ENCODE data around the gene CCDC197. TPM values are rescaled to one million over a fixed set of nuclear protein-coding genes. Genes with fewer than 3 reads are reported as not detected.
A peak's percentile ranks its signal among the peaks of the same experiment; 100 is the strongest.

CCDC197 gene
- total and polyA plus RNA-seq, 2 of the 4 experiments (the other 2 are of a cell fraction) = not detected

- dilution Hi-C loops (cut with HindIII; ENCODE audit: low sequenced_read_pairs, unreplicated experiment) (no loop called here), in situ Hi-C loops (cut with MboI; ENCODE audit: low sequenced_read_pairs) (no loop called here), intact Hi-C loops (cut with micrococcal nuclease) (no loop called here)
- ChIA-PET CTCF (no interaction called here), POLR2A (ENCODE audit: unreplicated experiment) (no interaction called here)
- Histone ChIP-seq H3K4me2 (ENCODE audit: low read depth, low read length) (no peak overlapping the region), H3K9me3 (ENCODE audit: control insufficient read depth, insufficient read depth, low read length) (no peaks in the 10 kb centered on the region), H2AFZ (replicated peaks; ENCODE audit: low read length, poor library complexity) (no peak overlapping the region), H4K91ac (ENCODE audit: insufficient read depth, low read depth, low read length) (no peak overlapping the region), H3K9me1 (ENCODE audit: insufficient read depth, low read length) (no peaks in the 10 kb centered on the region), H3K27me3 (ENCODE audit: control insufficient read depth, insufficient read depth, low read length) (no peaks in the 10 kb centered on the region), H3K4ac (ENCODE audit: low read depth, low read length) (no peak overlapping the region), H3K4me3 (ENCODE audit: insufficient read depth, low read depth, low read length) (no peak overlapping the region), H3K14ac (replicated peaks; ENCODE audit: low read depth, low read length) (no peak overlapping the region), H3K56ac (ENCODE audit: extremely low read depth, insufficient read depth, low read length) (no peak overlapping the region), H4K20me1 (ENCODE audit: insufficient read depth, low read length) (no peaks in the 10 kb centered on the region; the same call in 1 of the 2 replicates), H3K27ac (ENCODE audit: insufficient read depth, low read length) (no peak overlapping the region), H3K4me1 (ENCODE audit: control insufficient read depth, insufficient read depth, low read length) (peaks cover 9% of the 10 kb centered on the region), H2AK5ac (ENCODE audit: low read depth, low read length) (no peak overlapping the region), H3K79me1 (ENCODE audit: low read depth in 1 of 2, low read length in 2 of 2) (no peaks in the 10 kb centered on the region), H4K5ac (ENCODE audit: low read depth, low read length) (no peak overlapping the region), H3K18ac (ENCODE audit: low read depth, low read length) (no peak overlapping the region), H2BK120ac (ENCODE audit: low read depth, low read length) (no peak overlapping the region), H2AK9ac (replicated peaks; ENCODE audit: low read depth, low read length, poor library complexity) (no peak overlapping the region), H3K36me3 (ENCODE audit: control insufficient read depth, insufficient read depth, low read length) (peaks cover 28% of the 10 kb centered on the region), H3K9ac (ENCODE audit: low read depth, low read length) (no peak overlapping the region), H2BK5ac (ENCODE audit: low read depth, low read length, poor library complexity, severe bottlenecking) (no peak overlapping the region), H2BK20ac (ENCODE audit: low read depth, low read length) (no peak overlapping the region), H3K23ac (ENCODE audit: low read depth, low read length) (no peak overlapping the region), H2BK15ac (ENCODE audit: low read depth, low read length) (no peak overlapping the region), H4K8ac (ENCODE audit: low read depth in 2 of 2, low read length in 2 of 2) (no peak overlapping the region)
- 60% methylated on average over 1 of the region's 12 CpGs; no CpG with 5 or more reads in 1 of the 2 experiments for WGBS, 2 experiments (ENCODE audit: extremely low coverage in 2 of 2, insufficient read length in 1 of 2)
- ATAC-seq (ENCODE audit: low read depth) (peak; percentile 12), DNase-seq (no peak)
- TF ChIP-seq POLR2A (IDR thresholded peaks at IDR 0.05; ENCODE audit: low read depth, low read length) = no peak
- no peak for TF ChIP-seq NFE2L2 (IDR thresholded peaks at IDR 0.05; ENCODE audit: low read depth, low read length)
- no peak for TF ChIP-seq CHD1 (IDR thresholded peaks at IDR 0.05; ENCODE audit: low read depth, low read length)
- TF ChIP-seq CEBPB (IDR thresholded peaks at IDR 0.05; ENCODE audit: low read depth, low read length) = no peak
- no peak for TF ChIP-seq FOS (IDR thresholded peaks at IDR 0.05; ENCODE audit: low read depth, low read length)
- no peak for TF ChIP-seq MAFK (IDR thresholded peaks at IDR 0.05; ENCODE audit: low read depth, low read length)
- TF ChIP-seq RFX5 (IDR thresholded peaks at IDR 0.05; ENCODE audit: low read depth, low read length) = no peak
- TF ChIP-seq ELK1 (IDR thresholded peaks at IDR 0.05; ENCODE audit: borderline replicate concordance, low read depth, low read length) = no peak
- TF ChIP-seq BHLHE40 (IDR thresholded peaks at IDR 0.05; ENCODE audit: low read depth, low read length) = no peak
- no peak for TF ChIP-seq MXI1 (IDR thresholded peaks at IDR 0.05; ENCODE audit: borderline replicate concordance, low read depth, low read length)
- TF ChIP-seq RCOR1 (IDR thresholded peaks at IDR 0.05; ENCODE audit: insufficient replicate concordance, low read length) = no peak
- TF ChIP-seq CTCF (conservative IDR thresholded peaks at IDR 0.05; ENCODE audit: low read depth, low read length) = no peak
- no peak for TF ChIP-seq MAZ (IDR thresholded peaks at IDR 0.05; ENCODE audit: borderline replicate concordance, low read depth, low read length)
- no peak for TF ChIP-seq SMC3 (IDR thresholded peaks at IDR 0.05; ENCODE audit: low read depth, low read length)
- no peak for TF ChIP-seq RAD21 (IDR thresholded peaks at IDR 0.05; ENCODE audit: low read length)
- no peak for TF ChIP-seq USF2 (IDR thresholded peaks at IDR 0.05; ENCODE audit: low read depth, low read length)
- no TSS peak for BruUV-seq (replicated peaks)
Observed at GRCh38 chr14:94042433-94043091, 45.5 kb downstream of the CCDC197 start.

Measured in IMR-90 (cell line).